ENCODE measurements around the gene C17orf78.
A peak's percentile ranks its signal among the peaks of the same experiment; 100 is the strongest.
"Not testable (repeated sequence)": the region's sequence is repeated elsewhere in the genome, so short reads cannot be mapped to it uniquely, and the experiment has no call there.

Gene C17orf78

GRCh38 chr17:37388266-37388665 is 12.5 kb downstream of the C17orf78 start:
- DNase-seq, result no peak

DNA sequence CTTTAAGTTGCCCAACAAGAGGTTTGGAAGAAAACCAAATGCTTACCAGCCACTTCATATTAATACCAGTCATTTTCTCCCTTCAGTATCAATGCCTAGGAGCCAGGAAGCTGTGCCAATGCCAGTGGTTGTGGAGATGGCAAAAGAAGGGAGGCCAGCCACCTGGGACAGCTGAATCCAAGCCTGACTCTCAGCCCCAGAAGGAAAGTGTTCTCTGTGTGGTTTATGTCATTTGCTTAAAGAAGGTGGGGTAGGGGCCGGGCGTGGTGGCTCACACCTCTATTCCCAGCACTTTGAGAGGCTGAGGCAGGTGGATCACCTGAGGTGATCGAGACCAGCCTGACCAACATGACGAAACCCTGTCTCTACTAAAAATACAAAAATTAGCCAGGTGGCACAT is 13.4 kb downstream of the C17orf78 start:
- DNase-seq, result no peak

DNA sequence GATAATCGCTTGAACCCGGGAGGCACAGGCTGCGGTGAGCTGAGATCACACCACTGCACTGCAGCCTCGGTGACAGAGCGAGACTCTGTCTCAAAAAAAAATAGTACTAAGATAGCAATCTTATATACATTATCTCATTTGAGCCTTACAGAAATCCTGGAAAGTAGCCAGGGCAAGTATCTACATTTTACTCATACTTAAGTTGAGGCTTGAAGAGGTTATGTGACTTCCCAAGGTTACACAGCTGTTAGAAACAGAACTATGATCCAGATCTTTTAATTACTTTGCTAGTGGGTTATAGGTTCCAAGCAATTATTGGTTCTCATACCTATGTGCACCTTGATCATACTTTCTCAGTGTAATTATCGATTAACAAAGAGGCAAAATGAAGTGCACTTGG is 15.4 kb downstream of the C17orf78 start:
- no peak for DNase-seq

DNA sequence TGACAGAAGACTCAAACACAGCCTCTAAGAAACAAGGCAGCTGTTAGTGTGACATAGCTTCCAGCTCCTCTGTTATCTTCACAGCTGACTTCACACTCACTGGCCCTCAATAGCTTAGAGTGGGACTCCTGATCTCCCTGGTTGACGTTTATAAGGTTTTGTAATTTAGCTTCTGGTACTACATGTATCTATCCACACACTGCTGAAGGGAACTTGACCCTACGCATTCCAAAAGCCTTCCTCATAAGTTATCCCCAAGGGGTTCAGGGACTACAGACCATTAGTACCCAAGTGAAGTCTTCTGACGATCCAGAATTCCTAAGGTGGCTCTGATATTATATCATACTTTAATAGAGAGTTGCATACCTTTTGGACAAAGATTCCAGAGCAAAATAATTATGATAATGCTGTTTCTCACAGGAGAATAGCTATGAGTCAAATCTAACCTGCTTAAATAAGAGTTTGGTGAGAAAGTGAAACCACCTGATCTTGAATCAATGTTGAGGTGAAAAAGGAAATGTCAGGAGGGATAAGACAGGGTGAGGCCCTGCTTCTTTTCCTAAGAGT is 16.3 kb downstream of the C17orf78 start:
- DNase-seq, result no peak

- DNase-seq, result peak in 1 of 2 experiments; percentile 22
Measured at GRCh38 chr17:37393352-37393751, 17.6 kb downstream of the C17orf78 start.

DNA sequence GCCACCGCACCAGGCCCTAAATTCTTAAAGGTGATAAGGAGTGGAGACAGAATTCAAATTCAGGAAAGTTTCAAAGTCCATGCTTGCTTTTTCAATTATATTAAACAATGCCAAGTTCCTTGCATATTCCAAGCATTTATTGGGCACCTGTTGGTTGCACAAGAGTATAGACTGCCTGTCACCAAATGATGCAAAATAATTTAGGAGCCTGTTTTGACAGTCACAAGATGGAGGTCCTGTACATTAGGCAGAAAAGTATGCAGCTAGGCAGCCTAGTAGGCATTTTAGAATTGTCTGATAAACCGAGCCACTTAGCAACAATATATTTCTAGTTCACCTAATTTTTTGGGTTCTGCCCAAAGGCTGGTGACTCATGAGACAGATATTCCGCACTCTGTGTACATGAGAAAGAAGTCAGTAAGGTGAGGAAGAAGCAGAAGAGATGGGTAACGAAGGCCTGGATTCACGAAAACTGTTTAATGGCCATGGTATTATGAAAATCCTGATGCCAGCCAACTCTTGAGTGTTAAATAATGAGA is 23.5 kb downstream of the C17orf78 start:
- DNase-seq, result no peak

- no peak for DNase-seq
Measured at GRCh38 chr17:37400505-37400904, 24.7 kb downstream of the C17orf78 start.

GRCh38 chr17:37405522-37405921 is 29.7 kb downstream of the C17orf78 start:
- DNase-seq, result not testable (repeated sequence)

- DNase-seq, result peak in 1 of 2 experiments; percentile 40
Measured at GRCh38 chr17:37405955-37406634, 30.3 kb downstream of the C17orf78 start.

DNA sequence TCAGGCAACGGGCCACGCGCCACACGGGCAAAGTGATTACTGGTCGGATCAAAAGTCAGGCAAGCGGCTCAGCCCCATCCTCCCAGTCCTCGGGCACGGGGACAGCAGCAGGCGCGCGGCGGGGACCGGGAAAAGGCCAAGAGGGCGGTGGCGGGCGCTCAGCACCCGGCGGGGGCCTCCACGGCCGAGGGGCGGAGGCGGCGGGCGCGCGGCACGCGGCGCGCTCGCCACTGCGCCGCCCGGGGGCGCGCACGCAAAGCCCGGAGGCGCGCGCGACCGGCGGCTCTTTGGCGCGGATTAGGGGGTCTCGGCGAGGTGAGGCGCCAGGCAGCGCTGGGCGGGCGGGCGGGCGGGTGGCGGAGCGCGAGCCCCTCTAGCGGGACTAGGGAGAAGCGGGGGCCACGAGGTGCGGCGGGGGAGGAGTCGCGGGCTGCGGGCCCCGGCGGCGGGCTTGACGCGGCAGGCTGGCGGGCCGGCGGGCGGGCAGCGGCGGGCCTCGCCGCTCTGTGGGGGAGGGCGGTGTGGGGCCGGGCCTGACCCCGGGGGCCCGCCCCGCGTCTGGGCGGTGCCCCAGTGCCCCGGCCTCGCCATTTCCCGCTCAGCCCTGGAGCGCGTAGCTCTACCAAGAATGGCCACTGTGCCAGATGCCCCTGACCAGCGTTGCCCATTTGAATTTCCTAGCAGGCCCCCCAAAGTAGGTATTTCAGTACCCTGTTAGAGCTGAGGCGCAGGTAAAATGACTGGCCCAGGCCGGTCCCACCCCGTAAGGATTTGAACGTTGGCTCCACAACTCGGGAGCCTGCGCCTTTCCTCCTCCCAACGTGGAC is 31.1 kb downstream of the C17orf78 start, which contains the start of the genes ACACA and TADA2A:
Gene ACACA, minus strand, starts transcription at position 202 of the 827 bp plus-strand sequence. CDS start 537 bp downstream, outside the sequence.
Gene TADA2A, plus strand, starts transcription at position 252 of the 827 bp plus-strand sequence. CDS start 4,480 bp downstream, outside the sequence.
- peak; percentile 73 to 88 for DNase-seq

DNA sequence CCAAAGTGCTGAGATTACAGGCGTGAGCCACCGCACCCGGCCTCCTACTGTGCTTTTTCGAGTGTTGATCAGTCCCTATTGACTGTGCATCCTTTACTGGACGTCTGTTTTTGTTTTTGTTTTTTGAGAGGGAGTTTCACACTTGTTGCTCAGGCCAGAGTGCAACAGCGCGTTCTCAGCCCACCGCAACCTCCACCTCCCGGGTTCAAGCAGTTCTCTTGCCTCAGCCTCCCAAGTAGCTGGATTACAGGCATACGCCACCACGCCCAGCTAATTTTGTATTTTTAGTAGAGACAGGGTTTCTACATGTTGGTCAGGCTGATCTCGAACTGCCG is 32.3 kb downstream of the C17orf78 start:
- DNase-seq, result not testable (repeated sequence)

DNA sequence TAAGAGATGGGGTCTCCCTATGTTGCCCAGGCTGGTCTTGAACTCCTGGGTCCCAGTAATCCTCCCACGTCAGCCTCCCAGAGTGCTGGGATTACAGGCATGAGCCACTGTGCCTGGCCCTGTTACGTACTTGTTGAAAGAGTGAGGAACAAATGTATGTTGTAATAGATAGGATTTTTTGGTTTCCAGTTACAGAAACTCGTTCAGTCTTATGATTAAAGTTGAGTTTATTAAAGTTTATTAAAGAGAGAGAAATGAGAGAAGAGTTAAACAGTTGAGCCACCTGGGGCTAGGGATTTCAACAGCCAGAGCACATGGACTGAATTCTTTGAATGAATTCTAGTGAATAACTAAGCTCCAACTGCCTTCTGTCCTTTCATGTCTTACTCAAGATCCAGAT is 34.6 kb downstream of the C17orf78 start:
- DNase-seq, result no peak

DNA sequence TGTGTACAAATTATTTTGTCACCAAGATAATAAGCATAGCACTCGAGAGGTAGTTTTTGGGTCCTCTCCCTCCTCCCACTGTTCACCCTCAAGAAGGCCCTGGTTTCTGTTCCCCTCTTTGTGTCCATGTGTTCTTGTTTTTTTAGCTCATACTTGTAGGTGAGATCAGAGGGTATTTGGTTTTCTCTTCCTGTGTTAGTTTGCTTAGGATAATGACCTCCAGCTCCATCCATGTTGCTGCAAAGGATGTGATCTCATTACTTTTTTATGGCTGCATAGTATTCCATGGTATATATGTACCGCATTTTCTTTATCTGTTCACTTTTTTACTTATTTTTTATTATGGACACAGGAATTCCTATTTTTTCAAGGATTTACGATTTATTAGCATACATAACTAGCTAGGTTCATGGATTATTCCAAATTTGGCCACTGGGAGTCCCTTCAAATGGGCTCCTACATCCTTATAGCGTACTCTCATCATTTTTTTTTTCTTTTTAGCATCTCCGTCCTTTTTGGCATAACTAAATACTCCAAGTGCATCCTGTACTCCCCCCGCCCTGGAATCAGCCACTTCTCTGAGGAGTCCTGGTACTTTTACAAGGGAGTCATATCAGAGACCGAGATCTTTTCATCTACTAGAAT is 38.2 kb downstream of the C17orf78 start:
- peak in 1 of 2 experiments; percentile 11 for DNase-seq

DNA sequence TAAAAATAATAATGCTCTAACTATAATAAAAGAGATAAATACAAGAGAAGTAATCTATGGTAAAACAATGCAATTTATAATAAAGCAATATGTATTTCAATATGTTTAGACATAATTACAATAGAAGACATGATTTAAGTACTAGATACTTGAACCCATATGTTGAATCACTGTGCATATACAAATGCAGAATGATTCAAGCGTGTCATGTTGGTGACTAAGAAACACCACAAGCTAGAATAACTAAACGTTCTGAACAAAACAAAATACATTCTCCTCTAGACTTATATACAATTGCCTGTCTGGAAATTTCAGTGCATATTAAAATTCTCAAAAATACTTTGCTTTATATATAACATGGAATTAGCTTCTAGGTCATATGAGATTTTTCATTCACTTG is 42.1 kb downstream of the C17orf78 start:
- no peak for DNase-seq

DNA sequence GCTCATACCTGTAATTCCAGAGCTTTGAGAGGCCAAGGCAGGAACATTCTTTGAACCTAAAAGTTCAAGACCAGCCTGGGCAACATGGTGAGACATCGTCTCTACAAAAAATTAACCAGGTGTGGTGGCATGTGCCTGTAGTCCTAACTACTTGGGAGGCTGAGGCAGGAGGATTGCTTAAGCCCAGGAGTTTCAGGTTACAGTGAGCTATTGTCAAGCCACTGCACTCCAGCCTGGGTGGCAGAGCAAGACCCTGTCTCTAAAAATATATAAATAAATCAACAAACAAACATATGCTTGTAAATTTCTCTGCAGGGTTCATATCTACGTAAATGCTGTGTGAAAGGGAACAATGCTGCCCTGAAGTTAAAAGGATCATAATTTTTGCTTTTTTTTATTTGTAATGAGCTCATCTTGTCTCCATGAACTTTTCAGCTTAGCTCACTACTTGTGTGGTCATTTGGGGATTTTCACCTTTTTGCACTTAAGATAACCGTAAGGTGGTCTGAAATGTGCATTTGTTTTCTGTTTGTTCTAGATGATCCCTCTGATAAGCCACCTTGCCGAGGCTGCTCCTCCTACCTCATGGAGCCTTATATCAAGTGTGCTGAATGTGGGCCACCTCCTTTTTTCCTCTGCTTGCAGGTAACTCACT is 47.3 kb downstream of the C17orf78 start:
- DNase-seq, result no peak

- DNase-seq, result no peak
Measured at GRCh38 chr17:37425268-37425667, 49.5 kb downstream of the C17orf78 start.

DNA sequence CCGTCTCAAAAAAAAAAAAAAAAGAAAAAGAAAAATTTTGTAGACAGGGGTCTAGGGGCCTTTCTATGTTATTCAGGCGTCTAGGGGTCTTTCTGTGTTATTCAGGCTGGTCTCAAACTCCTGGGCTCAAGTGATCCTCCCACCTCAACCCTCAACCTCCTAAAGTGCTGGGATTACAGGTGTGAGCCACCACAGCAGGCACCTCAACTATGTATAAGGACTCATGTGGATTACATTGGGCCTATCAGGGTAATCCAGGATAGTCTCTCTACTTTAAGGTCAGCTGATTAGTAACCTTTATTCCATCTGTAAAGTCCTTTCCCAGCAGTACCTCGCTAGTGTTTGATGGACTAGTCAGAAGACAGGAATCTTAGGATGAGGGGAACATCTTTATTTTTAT is 53.3 kb downstream of the C17orf78 start:
- no peak for DNase-seq

- DNase-seq, result no peak
Measured at GRCh38 chr17:37429453-37429852, 53.7 kb downstream of the C17orf78 start.

- no peak for DNase-seq
Measured at GRCh38 chr17:37430051-37430627, 54.4 kb downstream of the C17orf78 start.

DNA sequence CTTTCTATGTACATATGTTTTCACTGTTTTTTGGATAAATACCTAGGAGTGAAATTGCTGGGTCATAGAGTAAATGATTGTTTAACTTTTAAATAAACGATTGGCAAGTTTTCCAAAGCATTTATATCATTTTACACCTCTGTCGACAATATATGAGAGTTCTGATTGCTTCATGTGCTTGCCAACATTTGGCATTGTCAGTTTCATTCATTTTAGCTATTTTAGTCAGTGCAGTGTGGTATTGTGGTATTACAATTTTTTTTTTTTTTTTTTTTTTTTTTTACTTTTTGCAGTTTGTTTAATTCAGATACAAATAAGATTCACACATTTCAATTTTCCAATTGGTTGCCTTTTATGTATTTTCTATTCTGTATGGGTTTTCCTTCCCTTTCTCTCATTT is 56.9 kb downstream of the C17orf78 start:
- DNase-seq, result no peak

- DNase-seq, result peak in 1 of 2 experiments; percentile 11
Measured at GRCh38 chr17:37438141-37438540, 62.4 kb downstream of the C17orf78 start.

- no peak for DNase-seq
Measured at GRCh38 chr17:37440424-37440823, 64.6 kb downstream of the C17orf78 start.

Data from NCI-H524 (cell line).